Neuronal stem cell (in vitro differentiated cells): ENCODE measurements around the gene ATN1.

ENCODE experiments used
- DNase-seq: peaks from one replicate; pipeline ENCODE4 v3.0.0-alpha.2; 2013; ENCODE audit warnings: low spot score
- H2AFZ ChIP-seq: one replicate; pipeline ENCODE4 v1.6.1; 2013; ENCODE audit warnings: mild to moderate bottlenecking, low read length, inconsistent platforms
- H2AK5ac ChIP-seq: 2 replicates; pipeline ENCODE4 v1.6.1; 2013; ENCODE audit warnings: low read depth, mild to moderate bottlenecking, inconsistent platforms, low read length, moderate library complexity, mixed read lengths
- H2BK120ac ChIP-seq: 2 replicates; pipeline ENCODE4 v1.6.1; 2013; ENCODE audit warnings: low read depth, mild to moderate bottlenecking, inconsistent platforms, low read length, moderate library complexity, mixed read lengths
- H2BK12ac ChIP-seq: one replicate; pipeline ENCODE4 v1.6.1; 2013; ENCODE audit warnings: low read length, inconsistent platforms
- H2BK15ac ChIP-seq: 2 replicates; pipeline ENCODE4 v1.6.1; 2013; ENCODE audit warnings: mild to moderate bottlenecking, low read length, inconsistent platforms, mixed read lengths
- H2BK5ac ChIP-seq: one replicate; pipeline ENCODE4 v1.6.1; 2013; ENCODE audit warnings: inconsistent platforms, mild to moderate bottlenecking, low read length, moderate library complexity
- H3K14ac ChIP-seq: one replicate; pipeline ENCODE4 v1.6.1; 2013; ENCODE audit warnings: low read length, inconsistent platforms
- H3K18ac ChIP-seq: 2 replicates; pipeline ENCODE4 v1.6.1; 2013; ENCODE audit warnings: low read length, inconsistent platforms
- H3K23ac ChIP-seq: 2 replicates; pipeline ENCODE4 v1.6.1; 2013; ENCODE audit warnings: low read depth, mild to moderate bottlenecking, mixed read lengths, low read length, inconsistent platforms; ENCODE audit not compliant: poor library complexity
- H3K27ac ChIP-seq: replicated peaks from 3 replicates; pipeline ENCODE4 v1.5.1; 2013; ENCODE audit warnings: low read length, inconsistent platforms
- H3K27me3 ChIP-seq, 3 experiments: 2 replicates each; pipeline ENCODE4 v1.6.1; 2013; ENCODE audit warnings: low read length in 3 of 3, mild to moderate bottlenecking in 2 of 3, inconsistent platforms in 1 of 3, low read depth in 1 of 3, mixed read lengths in 1 of 3, moderate library complexity in 1 of 3; ENCODE audit not compliant: control insufficient read depth in 3 of 3, insufficient read depth in 3 of 3
- H3K36me3 ChIP-seq, 2 donors: replicated peaks in 1 of 2; 2 replicates each; pipeline ENCODE4 v1.6.1; 2013; ENCODE audit warnings: low read length in 2 of 2; ENCODE audit not compliant: control insufficient read depth in 2 of 2, insufficient read depth in 2 of 2
- H3K4ac ChIP-seq: 2 replicates; pipeline ENCODE4 v1.6.1; 2013; ENCODE audit warnings: inconsistent platforms, mild to moderate bottlenecking, low read length, moderate library complexity
- H3K4me1 ChIP-seq, 2 donors: 1 replicate in 1 of 2; 2 replicates in 1 of 2; pipeline ENCODE4 v1.6.1; 2013; ENCODE audit warnings: low read length in 2 of 2, low read depth in 1 of 2; ENCODE audit not compliant: control insufficient read depth in 2 of 2, insufficient read depth in 1 of 2
- H3K4me2 ChIP-seq: one replicate; pipeline ENCODE4 v1.6.1; 2013; ENCODE audit warnings: mild to moderate bottlenecking, low read length, inconsistent platforms; ENCODE audit not compliant: insufficient read depth, poor library complexity, severe bottlenecking
- H3K4me3 ChIP-seq, 2 donors: 2 replicates each; pipeline ENCODE4 v1.5.1; 2013; ENCODE audit warnings: low read length in 2 of 2, mild to moderate bottlenecking in 2 of 2, inconsistent platforms in 1 of 2, moderate library complexity in 1 of 2
- H3K79me1 ChIP-seq: one replicate; pipeline ENCODE4 v1.6.1; 2013; ENCODE audit warnings: low read depth, mild to moderate bottlenecking, inconsistent platforms, low read length, moderate library complexity
- H3K9ac ChIP-seq: one replicate; pipeline ENCODE4 v1.6.1; 2013; ENCODE audit warnings: mild to moderate bottlenecking, low read depth, low read length, inconsistent platforms; ENCODE audit not compliant: poor library complexity
- H3K9me3 ChIP-seq, 2 donors: replicated peaks in 1 of 2; 2 replicates each; pipeline versions ENCODE3 to v1.6.1; 2013; ENCODE audit warnings: low read length in 2 of 2, mild to moderate bottlenecking in 2 of 2, inconsistent platforms in 1 of 2, low read depth in 1 of 2, mixed read lengths in 1 of 2, moderate library complexity in 1 of 2; ENCODE audit not compliant: control insufficient read depth in 2 of 2, insufficient read depth in 1 of 2
- H4K8ac ChIP-seq: one replicate; pipeline ENCODE4 v1.6.1; 2013; ENCODE audit warnings: low read depth, mild to moderate bottlenecking, inconsistent platforms, low read length, moderate library complexity
- H4K91ac ChIP-seq: one replicate; pipeline ENCODE4 v1.6.1; 2013; ENCODE audit warnings: low read length, low read depth, mild to moderate bottlenecking, inconsistent platforms; ENCODE audit not compliant: poor library complexity
- whole genome bisulfite sequencing, 2 donors: extraction: QIAGEN DNeasy Blood & Tissue Kit; methylation state at CpG; one replicate each; pipeline ENCODE4 v1.1.7; 2013; ENCODE audit warnings: missing lambda C conversion rate in 2 of 2, mixed read lengths in 1 of 2; ENCODE audit not compliant: insufficient read length in 2 of 2, insufficient replicate concordance in 1 of 2; ENCODE audit errors: extremely low coverage in 2 of 2; 5-methylcytosine and 5-hydroxymethylcytosine counted together

Gene ATN1

GRCh38 chr12:6936636-6937480 lies 9.1 kb downstream of the ATN1 start:
- H3K23ac ChIP-seq, result peak overlapping the region; percentile 100
- H4K91ac ChIP-seq, result no peak overlapping the region
- no peak overlapping the region for H2BK120ac ChIP-seq
- no peak overlapping the region for H4K8ac ChIP-seq
- H3K4me3 ChIP-seq, result no peak overlapping the region
- H2AK5ac ChIP-seq, result peak overlapping the region; percentile 98
- H3K79me1 ChIP-seq, result peaks cover 16% of the 10 kb centered on the region
- H3K36me3 ChIP-seq, result peaks cover 52 to 90% of the 10 kb centered on the region in 2 donors
- H3K27me3 ChIP-seq, result no peaks in the 10 kb centered on the region
- H3K9ac ChIP-seq, result peak overlapping the region; percentile 94
- H3K27ac ChIP-seq, result peak overlapping the region; percentile 95
- peak overlapping the region; percentile 62 for H3K4me2 ChIP-seq
- no peak for DNase-seq
- WGBS, 2 donors, result no CpG with 5 or more reads among the region's 36 CpGs
- peak overlapping the region; percentile 100 for H3K18ac ChIP-seq
- H3K4ac ChIP-seq, result no peak overlapping the region
- H3K9me3 ChIP-seq, result no peaks in the 10 kb centered on the region
- peak overlapping the region; percentile 59 for H2BK5ac ChIP-seq
- H2AFZ ChIP-seq, result no peak overlapping the region
- no peak overlapping the region for H2BK12ac ChIP-seq
- peaks cover 3 to 6% of the 10 kb centered on the region in 2 donors for H3K4me1 ChIP-seq
- H3K14ac ChIP-seq, result no peak overlapping the region
- no peak overlapping the region for H2BK15ac ChIP-seq

DNA sequence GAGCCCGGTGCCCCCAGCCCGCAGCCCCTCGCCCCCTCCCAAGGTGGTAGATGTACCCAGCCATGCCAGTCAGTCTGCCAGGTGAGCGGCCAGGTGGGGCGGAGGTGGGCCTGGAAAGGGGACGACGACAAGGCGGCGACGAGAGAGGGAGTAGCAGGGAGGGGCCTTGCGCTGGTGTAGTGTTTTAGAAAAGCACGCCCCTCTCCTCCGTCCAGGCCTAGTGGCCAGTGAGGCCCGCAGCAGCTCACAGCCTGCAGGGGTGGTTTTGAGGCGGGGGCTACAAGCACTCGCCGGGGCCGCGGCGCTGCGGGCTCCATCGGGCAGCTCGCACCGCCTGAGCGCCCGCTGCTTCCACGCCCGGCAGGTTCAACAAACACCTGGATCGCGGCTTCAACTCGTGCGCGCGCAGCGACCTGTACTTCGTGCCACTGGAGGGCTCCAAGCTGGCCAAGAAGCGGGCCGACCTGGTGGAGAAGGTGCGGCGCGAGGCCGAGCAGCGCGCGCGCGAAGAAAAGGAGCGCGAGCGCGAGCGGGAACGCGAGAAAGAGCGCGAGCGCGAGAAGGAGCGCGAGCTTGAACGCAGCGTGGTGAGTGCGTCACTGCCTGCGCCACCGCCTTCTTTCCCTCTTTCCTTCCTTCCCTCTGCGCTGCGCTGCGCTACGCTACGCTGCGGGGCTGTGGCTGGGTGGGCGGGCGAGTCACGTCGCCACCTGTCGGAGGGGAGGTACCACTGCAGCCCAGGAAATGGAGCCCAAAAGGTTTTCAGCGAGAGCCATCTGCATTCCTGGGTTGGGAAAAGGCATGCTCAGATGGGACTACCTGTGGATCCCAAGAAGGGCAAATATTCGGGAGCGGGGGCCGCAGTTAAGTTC lies 10.0 kb downstream of the ATN1 start:
- Histone ChIP-seq H3K23ac (peak overlapping the region; percentile 100), H2BK12ac (no peak overlapping the region), H3K36me3 (peaks cover 55 to 88% of the 10 kb centered on the region in 2 donors), H2BK5ac (peak overlapping the region; percentile 99), H3K4me2 (peak overlapping the region; percentile 66), H2BK120ac (peak overlapping the region; percentile 50), H2AK5ac (peak overlapping the region; percentile 98), H3K4ac (peak overlapping the region; percentile 86), H3K79me1 (peaks cover 16% of the 10 kb centered on the region), H3K9ac (peak overlapping the region; percentile 94), H4K8ac (peak overlapping the region; percentile 90), H3K18ac (peak overlapping the region; percentile 100), H2BK15ac (peak overlapping the region; percentile 52), H4K91ac (peak overlapping the region; percentile 98), H3K4me1 (peaks cover 3 to 6% of the 10 kb centered on the region in 2 donors), H3K14ac (peak overlapping the region; percentile 86), H3K27me3 (no peaks in the 10 kb centered on the region), H3K4me3 (peak overlapping the region; percentile 51 to 78), H3K27ac (peak overlapping the region; percentile 95), H3K9me3 (no peaks in the 10 kb centered on the region), H2AFZ (peak overlapping the region; percentile 80)
- no CpG with 5 or more reads among the region's 80 CpGs for WGBS, 2 donors
- DNase-seq, result peak; percentile 95

DNA sequence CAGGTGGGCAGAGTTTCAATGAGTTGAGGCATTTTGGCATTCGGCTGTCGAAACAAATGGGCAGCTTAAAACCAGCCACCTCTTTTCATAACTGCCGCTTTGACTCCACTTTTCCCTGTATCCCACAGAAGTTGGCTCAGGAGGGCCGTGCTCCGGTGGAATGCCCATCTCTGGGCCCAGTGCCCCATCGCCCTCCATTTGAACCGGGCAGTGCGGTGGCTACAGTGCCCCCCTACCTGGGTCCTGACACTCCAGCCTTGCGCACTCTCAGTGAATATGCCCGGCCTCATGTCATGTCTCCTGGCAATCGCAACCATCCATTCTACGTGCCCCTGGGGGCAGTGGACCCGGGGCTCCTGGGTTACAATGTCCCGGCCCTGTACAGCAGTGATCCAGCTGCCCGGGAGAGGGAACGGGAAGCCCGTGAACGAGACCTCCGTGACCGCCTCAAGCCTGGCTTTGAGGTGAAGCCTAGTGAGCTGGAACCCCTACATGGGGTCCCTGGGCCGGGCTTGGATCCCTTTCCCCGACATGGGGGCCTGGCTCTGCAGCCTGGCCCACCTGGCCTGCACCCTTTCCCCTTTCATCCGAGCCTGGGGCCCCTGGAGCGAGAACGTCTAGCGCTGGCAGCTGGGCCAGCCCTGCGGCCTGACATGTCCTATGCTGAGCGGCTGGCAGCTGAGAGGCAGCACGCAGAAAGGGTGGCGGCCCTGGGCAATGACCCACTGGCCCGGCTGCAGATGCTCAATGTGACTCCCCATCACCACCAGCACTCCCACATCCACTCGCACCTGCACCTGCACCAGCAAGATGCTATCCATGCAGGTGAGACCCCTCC lies 10.8 kb downstream of the ATN1 start:
- Histone ChIP-seq H2BK12ac (no peak overlapping the region), H3K79me1 (peaks cover 15% of the 10 kb centered on the region), H3K18ac (peak overlapping the region; percentile 69), H3K14ac (peak overlapping the region; percentile 77), H3K9ac (peak overlapping the region; percentile 94), H2BK120ac (no peak overlapping the region), H2AK5ac (peak overlapping the region; percentile 95), H2BK15ac (peak overlapping the region; percentile 52), H4K91ac (peak overlapping the region; percentile 40), H3K4me1 (peaks cover 3 to 6% of the 10 kb centered on the region in 2 donors), H3K23ac (peak overlapping the region; percentile 100), H3K4me2 (peak overlapping the region; percentile 66), H2AFZ (no peak overlapping the region), H3K27me3 (no peaks in the 10 kb centered on the region), H3K4ac (peak overlapping the region; percentile 13), H2BK5ac (peak overlapping the region; percentile 99), H3K36me3 (peaks cover 52 to 80% of the 10 kb centered on the region in 2 donors), H3K9me3 (no peaks in the 10 kb centered on the region), H4K8ac (peak overlapping the region; percentile 17), H3K27ac (peak overlapping the region; percentile 95), H3K4me3 (peak overlapping the region; percentile 51 to 78)
- no peak for DNase-seq
- no CpG with 5 or more reads among the region's 32 CpGs for WGBS, 2 donors
